ENCODE results near the gene MT1H. TPM values are rescaled to one million over a fixed set of nuclear protein-coding genes. Genes with fewer than 3 reads are reported as not detected.
A peak's percentile ranks its signal among the peaks of the same experiment; 100 is the strongest.

MT1H gene
- total and polyA plus RNA-seq, 4 donors, result 4.4 to 1,775 (median 938) TPM

- H3K27me3 ChIP-seq (ENCODE audit: control insufficient read depth in 4 of 4, insufficient read depth in 4 of 4, low read length in 3 of 4), result no peaks in the 10 kb centered on the region
- no peaks in the 10 kb centered on the region for H3K9me3 ChIP-seq (ENCODE audit: control insufficient read depth in 4 of 4, low read length in 3 of 4)
- H3K4me3 ChIP-seq (ENCODE audit: low read depth in 1 of 3, low read length in 3 of 3), result no peak overlapping the region
- 65% methylated on average over 40 of the region's 40 CpGs for WGBS
- no peak overlapping the region for H3K27ac ChIP-seq (ENCODE audit: low read depth in 1 of 2, low read length in 2 of 2)
- DNase-seq (ENCODE audit: low spot score), result no peak
- H3K9ac ChIP-seq (ENCODE audit: low read depth in 1 of 2, low read length in 2 of 2), result no peak overlapping the region
- H3K4me1 ChIP-seq (ENCODE audit: control insufficient read depth in 4 of 4, insufficient read depth in 4 of 4, low read length in 3 of 4), result peaks cover 0 to 39% (median 14%) of the 10 kb centered on the region in 4 donors
- H3K36me3 ChIP-seq (ENCODE audit: control insufficient read depth in 4 of 4, insufficient read depth in 3 of 4, low read depth in 1 of 4, low read length in 3 of 4), result no peaks in the 10 kb centered on the region
- TF ChIP-seq MAX (IDR thresholded peaks at IDR 0.05) (no peak), YY1 (IDR thresholded peaks at IDR 0.05) (no peak), GABPA (IDR thresholded peaks at IDR 0.05 in 1 of 2, conservative IDR thresholded peaks at IDR 0.05 in 1 of 2) (no peak), SP1 (IDR thresholded peaks at IDR 0.05) (no peak), EGR1 (IDR thresholded peaks at IDR 0.05; ENCODE audit: low read depth in 2 of 2) (no peak), FOXA1 (IDR thresholded peaks at IDR 0.05) (no peak), HNF4A (conservative IDR thresholded peaks at IDR 0.05) (no peak), FOXA2 (IDR thresholded peaks at IDR 0.05) (no peak), CTCF (IDR thresholded peaks at IDR 0.05; ENCODE audit: low read depth, low read length, missing input control) (no peak), NR2F2 (IDR thresholded peaks at IDR 0.05) (no peak)
Observed at GRCh38 chr16:56635441-56635967, 34.1 kb upstream of the MT1H start.

- Histone ChIP-seq H3K36me3 (ENCODE audit: control insufficient read depth in 4 of 4, insufficient read depth in 3 of 4, low read depth in 1 of 4, low read length in 3 of 4) (no peaks in the 10 kb centered on the region), H3K4me3 (ENCODE audit: low read depth in 1 of 3, low read length in 3 of 3) (no peak overlapping the region), H3K9ac (ENCODE audit: low read depth in 1 of 2, low read length in 2 of 2) (no peak overlapping the region), H3K27ac (ENCODE audit: low read depth in 1 of 2, low read length in 2 of 2) (peak overlapping the region in 1 of 2 donors; percentile 87), H3K27me3 (ENCODE audit: control insufficient read depth in 4 of 4, insufficient read depth in 4 of 4, low read length in 3 of 4) (no peaks in the 10 kb centered on the region), H3K9me3 (ENCODE audit: control insufficient read depth in 4 of 4, low read length in 3 of 4) (no peaks in the 10 kb centered on the region), H3K4me1 (ENCODE audit: control insufficient read depth in 4 of 4, insufficient read depth in 4 of 4, low read length in 3 of 4) (peaks cover 0 to 32% (median 10%) of the 10 kb centered on the region in 4 donors)
- 81% methylated on average over 9 of the region's 9 CpGs for WGBS
- no peak for DNase-seq (ENCODE audit: low spot score)
- TF ChIP-seq RXRA (IDR thresholded peaks at IDR 0.05) (no peak), CTCF (IDR thresholded peaks at IDR 0.05; ENCODE audit: low read depth, low read length, missing input control) (no peak), HNF4G (IDR thresholded peaks at IDR 0.05) (no peak), ATF3 (IDR thresholded peaks at IDR 0.05) (no peak), GABPA (IDR thresholded peaks at IDR 0.05 in 1 of 2, conservative IDR thresholded peaks at IDR 0.05 in 1 of 2) (no peak), REST (IDR thresholded peaks at IDR 0.05) (no peak), YY1 (IDR thresholded peaks at IDR 0.05) (no peak), FOXA1 (IDR thresholded peaks at IDR 0.05) (no peak), EGR1 (IDR thresholded peaks at IDR 0.05; ENCODE audit: low read depth in 2 of 2) (no peak), MAX (IDR thresholded peaks at IDR 0.05) (no peak), NR2F2 (IDR thresholded peaks at IDR 0.05) (no peak), FOXA2 (IDR thresholded peaks at IDR 0.05) (no peak), SP1 (IDR thresholded peaks at IDR 0.05) (no peak), ZBTB33 (IDR thresholded peaks at IDR 0.05) (no peak), TAF1 (conservative IDR thresholded peaks at IDR 0.05) (no peak), JUND (IDR thresholded peaks at IDR 0.05) (no peak), HNF4A (conservative IDR thresholded peaks at IDR 0.05) (no peak), RAD21 (IDR thresholded peaks at IDR 0.05) (no peak)
Observed at GRCh38 chr16:56636616-56637413, 32.8 kb upstream of the MT1H start.
